Esophagus muscularis mucosa (tissue), 4 donors: ENCODE measurements around the gene MOB3A. TPM values are rescaled to one million over a fixed set of nuclear protein-coding genes. Genes with fewer than 3 reads are reported as not detected.

Experiments
- DNase-seq: peaks from one replicate; pipeline ENCODE4 v3.0.0-alpha.2; 2017; ENCODE audit errors: extremely low spot score
- H3K27ac ChIP-seq, 4 donors: fragments of 200-600 bp; sonication (generic); replicated peaks in 1 of 4; 1 replicate in 3 of 4; 2 replicates in 1 of 4; pipeline ENCODE4 v1.5.1; 2016 to 2019; ENCODE audit warnings: mild to moderate bottlenecking in 1 of 4
- H3K27me3 ChIP-seq, 4 donors: fragments of 200-600 bp; sonication (generic); one replicate each; pipeline versions ENCODE4 v1.5.1 to v1.6.0; 2016 to 2019
- H3K36me3 ChIP-seq, 4 donors: fragments of 200-600 bp; sonication (generic); one replicate each; pipeline ENCODE4 v1.5.1; 2016 to 2019
- H3K4me1 ChIP-seq, 4 donors: fragments of 200-600 bp; sonication (generic); one replicate each; pipeline ENCODE4 v1.5.1; 2016 to 2019
- H3K4me3 ChIP-seq, 4 donors: fragments of 200-600 bp; sonication (generic); 1 replicate in 2 of 4; 2 replicates in 2 of 4; pipeline ENCODE4 v1.5.1; 2016 to 2019; ENCODE audit warnings: mild to moderate bottlenecking in 4 of 4, moderate library complexity in 1 of 4
- H3K9me3 ChIP-seq, 4 donors: fragments of 200-600 bp; sonication (generic); 1 replicate in 3 of 4; 2 replicates in 1 of 4; pipeline ENCODE4 v1.5.1; 2016 to 2019
- EP300 ChIP-seq: sonication (generic); formaldehyde crosslinking; IDR thresholded peaks from one replicate; pipeline ENCODE4 v1.6.1; 2017; ENCODE audit warnings: antibody characterized with exemption
- POLR2A ChIP-seq: fragments of 450-650 bp; IDR thresholded peaks from one replicate; pipeline ENCODE4 v1.6.1; 2017; ENCODE audit warnings: antibody characterized with exemption, moderate library complexity, mild to moderate bottlenecking, low read depth
- POLR2AphosphoS5 ChIP-seq, 2 donors: sonication (generic); formaldehyde crosslinking; IDR thresholded peaks; one replicate each; pipeline ENCODE4 v1.6.1; 2017; ENCODE audit warnings: antibody characterized with exemption in 2 of 2
- WGBS: methylation state at CpG from one replicate; pipeline ENCODE4 v1.1.5; 2018; 5-methylcytosine and 5-hydroxymethylcytosine counted together
- intact Hi-C: fragments of 100-400 bp; cut with DNase I; formaldehyde crosslinking; loops from one replicate; pipeline ENCODE4 v1.15.1; 2023
- total RNA-seq, 4 donors: library from RNA; depleted of rRNA; stranded (reverse); fragments of >200 nt; gene quantifications; one replicate each; pipeline versions ENCODE4 v1.1.0 to v1.2.1, GENCODE V29; 2016
- TF ChIP-seq, protein P1 (sequence below), 3 experiments: fragments of 200-600 bp in 2 of 3; fragments of 450-650 bp in 1 of 3; sonication (generic) in 2 of 3; IDR thresholded peaks; one replicate each; pipeline ENCODE4 v1.5.1; 2017 to 2019; ENCODE audit warnings: antibody characterized with exemption in 3 of 3, mild to moderate bottlenecking in 2 of 3, moderate library complexity in 1 of 3

MOB3A gene
- total RNA-seq, 4 donors from 2014 or later = 43.6 to 85.2 (median 56.3) TPM

DNA sequence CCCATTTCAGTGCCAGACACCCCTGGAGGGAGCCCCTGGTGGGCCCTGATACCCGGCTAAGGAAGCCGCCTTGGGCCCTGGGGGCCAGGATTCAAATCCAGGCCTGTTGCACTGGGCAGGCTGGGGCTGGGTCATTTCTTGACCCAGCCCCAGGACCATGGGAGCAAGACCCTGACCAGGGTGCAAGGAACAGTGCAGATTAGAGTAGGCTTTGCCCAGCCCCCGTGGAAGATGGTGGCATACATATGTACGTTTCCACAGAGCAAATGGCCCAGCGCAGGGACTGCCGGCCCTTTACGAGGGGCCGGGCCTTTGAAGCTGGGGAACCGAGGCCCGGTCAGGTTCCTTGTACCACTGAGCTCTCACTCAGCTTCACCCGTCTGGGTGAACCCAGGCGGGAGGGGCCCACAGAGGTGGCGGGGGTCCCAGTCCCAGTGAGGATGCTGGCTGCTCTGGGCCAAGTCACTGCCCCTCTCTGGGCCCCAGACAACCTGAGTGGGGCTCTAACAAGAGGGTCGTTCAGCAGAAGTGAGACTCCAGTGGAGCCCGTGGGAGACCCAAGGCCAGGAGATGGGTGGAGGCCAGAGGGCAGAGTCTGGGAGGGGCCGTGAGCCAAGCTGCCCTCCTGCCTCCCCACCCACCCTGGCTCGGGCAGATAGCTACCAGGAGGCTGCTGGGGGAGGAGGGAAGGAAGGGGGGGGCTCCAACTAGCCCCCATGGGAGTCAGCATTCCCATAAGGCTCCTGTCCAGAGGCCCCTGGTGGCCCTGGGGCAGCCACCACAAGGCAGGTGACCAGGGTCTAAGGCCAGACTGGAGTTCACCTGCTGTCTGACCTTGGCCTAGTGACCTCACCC is 47.8 kb downstream of the MOB3A start:
- Histone ChIP-seq H3K27me3 (no peaks in the 10 kb centered on the region), H3K4me3 (peak overlapping the region; percentile 87 to 100 (median 97)), H3K9me3 (no peaks in the 10 kb centered on the region), H3K36me3 (peaks cover 17 to 57% (median 43%) of the 10 kb centered on the region in 4 donors), H3K4me1 (peaks cover 73 to 88% (median 83%) of the 10 kb centered on the region in 4 donors), H3K27ac (peak overlapping the region; percentile 99 to 100 (median 100))
- WGBS = 63% methylated on average over 16 of the region's 17 CpGs
- TF ChIP-seq EP300 = no peak
- TF ChIP-seq POLR2A = no peak
- intact Hi-C loops = no loop called here
- no peak for DNase-seq

DNA sequence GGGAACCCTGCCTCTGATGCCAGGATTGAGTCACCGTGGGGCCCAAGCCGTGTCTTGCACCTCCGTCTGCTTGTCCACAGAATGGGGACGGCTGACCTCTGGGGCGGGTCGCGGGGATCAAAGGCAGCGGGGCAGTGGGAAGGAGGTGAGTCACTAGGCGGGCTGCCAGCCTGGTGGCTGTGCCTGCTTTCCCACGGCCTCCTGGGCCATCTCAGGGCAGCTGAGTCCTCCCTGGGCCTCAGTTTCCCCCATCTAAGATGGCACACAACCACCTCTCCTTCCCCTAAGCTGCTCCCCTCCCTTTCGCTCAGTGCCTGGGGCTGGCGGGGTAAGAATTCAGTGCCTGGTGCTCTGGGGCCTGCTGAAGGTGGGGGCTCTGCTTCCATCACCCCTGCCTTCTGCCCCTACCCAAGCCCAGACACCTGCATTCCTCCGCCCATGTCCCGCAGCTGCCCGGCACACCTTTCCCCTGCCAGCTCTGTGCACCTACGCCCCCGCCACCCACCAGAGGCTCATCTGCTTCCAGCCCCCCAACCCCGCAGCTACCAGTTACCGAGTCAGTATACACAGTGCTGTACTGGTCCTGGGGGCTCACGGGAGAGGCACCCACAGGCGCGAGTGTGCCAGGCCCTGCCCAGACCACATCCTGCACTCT is 48.5 kb downstream of the MOB3A start:
- Histone ChIP-seq H3K4me3 (peak overlapping the region; percentile 87 to 100 (median 97)), H3K4me1 (peaks cover 80 to 89% (median 85%) of the 10 kb centered on the region in 4 donors), H3K27me3 (no peaks in the 10 kb centered on the region), H3K36me3 (peaks cover 19 to 65% (median 49%) of the 10 kb centered on the region in 4 donors), H3K9me3 (no peaks in the 10 kb centered on the region), H3K27ac (peak overlapping the region; percentile 99 to 100 (median 100))
- TF ChIP-seq POLR2A = no peak
- TF ChIP-seq, protein P1, sequence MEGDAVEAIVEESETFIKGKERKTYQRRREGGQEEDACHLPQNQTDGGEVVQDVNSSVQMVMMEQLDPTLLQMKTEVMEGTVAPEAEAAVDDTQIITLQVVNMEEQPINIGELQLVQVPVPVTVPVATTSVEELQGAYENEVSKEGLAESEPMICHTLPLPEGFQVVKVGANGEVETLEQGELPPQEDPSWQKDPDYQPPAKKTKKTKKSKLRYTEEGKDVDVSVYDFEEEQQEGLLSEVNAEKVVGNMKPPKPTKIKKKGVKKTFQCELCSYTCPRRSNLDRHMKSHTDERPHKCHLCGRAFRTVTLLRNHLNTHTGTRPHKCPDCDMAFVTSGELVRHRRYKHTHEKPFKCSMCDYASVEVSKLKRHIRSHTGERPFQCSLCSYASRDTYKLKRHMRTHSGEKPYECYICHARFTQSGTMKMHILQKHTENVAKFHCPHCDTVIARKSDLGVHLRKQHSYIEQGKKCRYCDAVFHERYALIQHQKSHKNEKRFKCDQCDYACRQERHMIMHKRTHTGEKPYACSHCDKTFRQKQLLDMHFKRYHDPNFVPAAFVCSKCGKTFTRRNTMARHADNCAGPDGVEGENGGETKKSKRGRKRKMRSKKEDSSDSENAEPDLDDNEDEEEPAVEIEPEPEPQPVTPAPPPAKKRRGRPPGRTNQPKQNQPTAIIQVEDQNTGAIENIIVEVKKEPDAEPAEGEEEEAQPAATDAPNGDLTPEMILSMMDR (IDR thresholded peaks at IDR 0.05) = no peak
- peak in 1 of 2 donors; percentile 61 for TF ChIP-seq POLR2AphosphoS5 (IDR thresholded peaks at IDR 0.05)
- TF ChIP-seq EP300 = no peak
- 72% methylated on average over 22 of the region's 22 CpGs for WGBS
- intact Hi-C loops = no loop called here
- DNase-seq = no peak

DNA sequence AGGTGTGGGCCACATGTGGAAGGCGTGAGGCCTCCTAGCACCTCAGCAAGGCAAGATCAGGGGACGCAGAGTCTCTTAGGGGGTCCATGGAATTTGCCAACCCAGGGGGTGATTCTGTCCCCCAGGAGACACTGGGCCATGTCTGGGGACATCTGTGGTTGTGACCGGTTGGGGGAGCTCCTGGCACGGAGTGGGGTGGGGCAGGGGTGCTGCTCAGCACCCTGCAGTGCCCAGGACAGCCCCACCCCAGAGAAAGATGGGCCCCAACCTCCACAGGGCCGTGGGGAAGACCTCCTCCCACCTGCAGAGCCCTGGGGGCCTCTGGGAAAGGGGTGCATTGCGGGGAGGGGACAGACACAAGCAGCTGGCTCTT is 49.1 kb downstream of the MOB3A start:
- H3K27ac ChIP-seq = peak overlapping the region; percentile 99 to 100 (median 100)
- no peak for TF ChIP-seq EP300
- TF ChIP-seq, protein P1 (IDR thresholded peaks at IDR 0.05) = no peak
- no peak for TF ChIP-seq POLR2A
- TF ChIP-seq POLR2AphosphoS5 (IDR thresholded peaks at IDR 0.05) = no peak
- no peak for DNase-seq
- H3K27me3 ChIP-seq = no peaks in the 10 kb centered on the region
- peaks cover 19 to 69% (median 54%) of the 10 kb centered on the region in 4 donors for H3K36me3 ChIP-seq
- peak overlapping the region in 3 of 4 donors; percentile 87 to 100 (median 99) for H3K4me3 ChIP-seq
- intact Hi-C loops = no loop called here
- peaks cover 81 to 89% (median 85%) of the 10 kb centered on the region in 4 donors for H3K4me1 ChIP-seq
- 70% methylated on average over 5 of the region's 6 CpGs for WGBS
- no peaks in the 10 kb centered on the region for H3K9me3 ChIP-seq

DNA sequence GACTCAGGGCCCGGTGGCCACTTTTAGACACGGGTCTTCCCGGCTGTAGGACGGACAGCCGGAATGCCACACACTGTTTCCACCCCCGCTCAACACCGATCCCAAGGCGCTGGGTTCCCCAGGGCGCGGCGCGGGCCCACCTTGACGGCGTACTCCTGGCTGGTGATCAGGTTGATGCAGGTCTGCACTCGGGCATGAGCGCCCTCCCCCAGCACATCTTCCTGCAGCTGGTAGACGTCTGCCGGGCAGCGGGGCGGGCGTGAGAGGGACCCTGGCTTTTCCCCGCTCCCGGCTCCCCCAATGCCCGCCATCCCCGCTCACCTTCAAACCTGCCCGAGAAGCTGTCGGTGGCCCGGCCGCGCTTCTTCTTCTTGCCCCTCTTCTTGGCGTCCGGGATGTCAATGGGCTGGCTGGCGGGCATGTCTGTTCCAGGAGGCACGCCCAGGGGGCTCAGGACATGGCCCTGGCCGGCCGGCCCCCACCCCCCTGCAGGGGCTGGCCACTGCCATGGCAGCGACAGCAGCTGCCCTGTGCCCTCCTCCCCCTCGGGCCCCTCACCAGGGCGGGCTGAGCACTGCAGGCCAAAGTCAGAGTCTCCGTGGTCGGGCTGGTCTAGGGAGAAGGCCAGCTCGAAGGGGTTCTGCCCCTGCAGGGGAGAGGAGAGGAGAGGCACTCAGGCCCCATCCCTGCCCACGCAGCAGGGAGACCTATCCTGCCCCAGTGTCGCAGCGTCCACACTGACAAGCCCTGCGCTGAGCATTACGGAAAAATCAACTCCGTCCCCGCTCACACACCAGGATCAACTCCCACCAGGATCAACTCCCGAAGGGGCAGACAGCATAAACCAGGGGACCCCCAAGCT is 49.8 kb downstream of the MOB3A start:
- TF ChIP-seq POLR2AphosphoS5 (IDR thresholded peaks at IDR 0.05) = no peak
- TF ChIP-seq EP300 = no peak
- no peak for TF ChIP-seq POLR2A
- TF ChIP-seq, protein P1 (IDR thresholded peaks at IDR 0.05) = no peak
- Histone ChIP-seq H3K27ac (peak overlapping the region; percentile 99 to 100 (median 100)), H3K9me3 (no peaks in the 10 kb centered on the region), H3K27me3 (no peaks in the 10 kb centered on the region), H3K4me1 (peaks cover 80 to 89% (median 85%) of the 10 kb centered on the region in 4 donors), H3K4me3 (no peak overlapping the region), H3K36me3 (peaks cover 20 to 75% (median 58%) of the 10 kb centered on the region in 4 donors)
- WGBS = 90% methylated on average over 34 of the region's 50 CpGs
- intact Hi-C loops = no loop called here
- DNase-seq = no peak
